HUES64 (cell line): ENCODE results near the gene ADARB2.

Source experiments
- H3K27ac ChIP-seq: 2 replicates; pipeline ENCODE4 v1.7.0; 2013; ENCODE audit warnings: low read depth, low read length, inconsistent platforms
- H3K27me3 ChIP-seq: 2 replicates; pipeline ENCODE4 v1.6.1; 2013; ENCODE audit warnings: mild to moderate bottlenecking, low read length; ENCODE audit not compliant: insufficient read depth
- H3K36me3 ChIP-seq: 2 replicates; pipeline ENCODE4 v1.6.1; 2013; ENCODE audit warnings: mild to moderate bottlenecking, low read length; ENCODE audit not compliant: insufficient read depth
- H3K4me1 ChIP-seq: 2 replicates; pipeline ENCODE4 v1.6.1; 2013; ENCODE audit warnings: mild to moderate bottlenecking, low read length, moderate library complexity; ENCODE audit not compliant: insufficient read depth
- H3K4me3 ChIP-seq: 2 replicates; pipeline ENCODE4 v1.5.1; 2013; ENCODE audit warnings: mild to moderate bottlenecking, low read length, moderate library complexity
- H3K9ac ChIP-seq: 2 replicates; pipeline ENCODE4 v1.6.1; 2013; ENCODE audit warnings: mild to moderate bottlenecking, low read depth, low read length
- H3K9me3 ChIP-seq: 2 replicates; pipeline ENCODE4 v1.6.1; 2013; ENCODE audit warnings: low read depth, low read length; ENCODE audit not compliant: insufficient read depth
- WGBS: fragments of 150-250, 120-280 bp; methylation state at CpG from one replicate; pipeline ENCODE4 v1.1.7; 2013; ENCODE audit warnings: missing lambda C conversion rate; 5-methylcytosine and 5-hydroxymethylcytosine counted together

Gene ADARB2

DNA sequence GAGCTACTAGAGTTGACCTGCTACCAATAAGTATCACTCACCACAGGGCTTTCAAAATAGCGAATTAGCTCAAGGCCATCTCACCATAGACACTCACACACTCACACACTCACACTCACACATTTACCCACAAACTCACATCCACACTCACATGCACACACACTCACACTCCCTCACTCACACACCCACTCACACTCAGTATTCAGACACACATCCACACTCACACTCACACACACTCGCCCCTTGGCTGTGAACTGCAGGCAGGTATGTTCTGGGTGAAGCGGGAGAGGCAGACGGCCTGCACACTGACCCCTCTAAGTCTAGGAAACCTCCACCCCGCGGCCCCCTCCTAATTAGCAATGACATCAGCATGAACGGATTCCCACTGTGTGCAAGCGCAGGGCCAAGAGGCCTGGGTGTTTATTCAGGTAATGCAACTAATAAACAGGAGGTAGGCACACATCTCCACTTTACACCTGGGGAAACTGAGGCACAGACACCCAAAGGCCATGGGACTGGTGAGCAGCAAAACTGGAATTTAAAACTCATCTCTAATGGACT, 94.6 kb downstream of the ADARB2 start:
- Histone ChIP-seq H3K4me1 (no peaks in the 10 kb centered on the region), H3K9ac (no peak overlapping the region), H3K27me3 (no peaks in the 10 kb centered on the region), H3K36me3 (no peaks in the 10 kb centered on the region), H3K9me3 (no peaks in the 10 kb centered on the region), H3K4me3 (no peak overlapping the region), H3K27ac (no peak overlapping the region)
- WGBS: 83% methylated on average over 8 of the region's 8 CpGs

DNA sequence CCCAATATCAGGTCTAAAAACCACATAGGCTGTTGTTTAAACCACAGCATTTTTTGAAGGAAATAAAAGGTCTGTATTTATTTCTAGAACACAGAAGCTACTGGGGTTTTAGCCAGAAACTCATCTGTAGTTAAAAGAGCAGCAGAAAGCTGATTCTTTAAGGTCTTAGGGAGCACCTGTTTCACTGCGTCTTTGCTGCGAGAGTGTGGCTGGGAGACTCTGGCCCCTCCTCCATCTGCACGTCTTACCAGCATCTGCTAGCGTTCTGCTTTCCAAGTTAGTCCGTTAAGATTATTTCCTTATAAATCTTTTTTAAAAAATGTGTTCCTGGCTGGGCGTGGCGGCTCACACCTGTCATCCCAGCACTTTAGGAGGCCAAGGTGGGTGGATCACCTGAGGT, 95.9 kb downstream of the ADARB2 start:
- no peaks in the 10 kb centered on the region for H3K4me1 ChIP-seq
- no peaks in the 10 kb centered on the region for H3K27me3 ChIP-seq
- no peak overlapping the region for H3K27ac ChIP-seq
- no peak overlapping the region for H3K9ac ChIP-seq
- WGBS: 83% methylated on average over 5 of the region's 7 CpGs
- no peak overlapping the region for H3K4me3 ChIP-seq
- H3K9me3 ChIP-seq: no peaks in the 10 kb centered on the region
- H3K36me3 ChIP-seq: no peaks in the 10 kb centered on the region

DNA sequence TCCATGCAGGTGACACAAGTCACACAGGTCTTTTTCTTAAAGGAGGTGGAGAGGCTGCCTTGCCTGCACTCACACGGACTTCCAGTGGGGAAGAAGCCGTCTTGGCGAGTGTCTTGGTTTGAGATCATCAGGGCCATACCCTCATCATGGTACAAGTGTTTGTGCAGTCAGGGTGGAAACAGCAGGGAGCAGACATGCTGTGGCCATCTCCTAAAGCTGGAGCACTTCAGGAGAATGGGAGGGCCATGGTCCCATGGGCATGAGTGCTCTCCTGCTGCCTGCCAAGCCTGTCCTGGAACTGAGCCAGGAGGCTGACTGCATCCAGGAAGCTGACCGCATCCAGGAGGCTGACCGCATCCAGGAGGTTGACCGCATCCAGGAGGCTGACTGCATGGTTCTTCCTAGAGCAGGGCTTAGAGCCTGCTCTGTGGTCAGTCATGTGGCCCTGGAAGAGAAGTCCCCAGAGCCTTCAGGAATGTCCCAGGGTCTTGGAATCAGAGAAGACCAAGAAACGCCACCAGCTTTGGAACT, 98.4 kb downstream of the ADARB2 start:
- H3K36me3 ChIP-seq: no peaks in the 10 kb centered on the region
- H3K27me3 ChIP-seq: no peaks in the 10 kb centered on the region
- 94% methylated on average over 7 of the region's 7 CpGs for WGBS
- no peak overlapping the region for H3K4me3 ChIP-seq
- H3K27ac ChIP-seq: no peak overlapping the region
- no peak overlapping the region for H3K9ac ChIP-seq
- H3K9me3 ChIP-seq: no peaks in the 10 kb centered on the region
- no peaks in the 10 kb centered on the region for H3K4me1 ChIP-seq

DNA sequence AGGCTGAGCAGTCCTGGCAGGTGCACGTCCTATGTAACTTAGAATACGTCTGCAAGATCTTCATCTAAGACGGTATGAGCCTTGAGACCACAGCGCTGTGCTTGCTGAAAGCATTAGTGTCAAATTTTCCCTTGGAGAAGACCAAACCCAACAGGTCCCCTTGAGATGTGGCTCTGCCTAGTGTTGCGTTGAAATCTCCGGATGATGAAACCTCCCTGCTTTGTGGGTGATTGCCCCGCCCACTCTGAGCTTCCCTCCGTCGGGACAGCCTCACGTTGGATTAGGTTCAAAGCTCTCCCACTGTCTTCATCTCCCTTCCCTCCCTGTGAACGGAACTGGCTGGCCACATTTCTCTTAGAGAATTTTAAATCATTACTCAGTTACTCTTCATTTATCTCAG, 102.0 kb downstream of the ADARB2 start:
- H3K27ac ChIP-seq: no peak overlapping the region
- H3K9me3 ChIP-seq: no peaks in the 10 kb centered on the region
- WGBS: 75% methylated on average over 11 of the region's 11 CpGs

DNA sequence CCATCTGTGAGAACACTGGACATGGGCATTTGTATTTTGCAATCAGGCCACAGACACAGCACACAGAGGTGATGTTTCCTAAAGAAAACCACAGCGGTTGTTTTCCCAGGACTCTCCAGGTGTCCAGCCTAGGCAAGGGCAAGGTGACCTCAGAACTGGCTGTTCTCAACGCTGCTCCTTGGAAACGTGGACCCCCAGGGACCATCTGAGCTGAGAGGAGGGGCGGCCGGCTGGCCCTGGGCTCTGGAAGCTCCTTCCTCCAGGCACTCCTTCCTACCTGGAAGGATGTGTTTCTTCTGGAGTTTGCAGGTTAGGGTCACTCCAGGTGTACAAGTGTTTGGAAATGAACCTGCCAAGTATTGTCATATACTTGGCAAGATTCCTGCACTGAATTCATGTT, 103.1 kb downstream of the ADARB2 start:
- peaks cover 6% of the 10 kb centered on the region; the same call in 1 of the 2 replicates for H3K4me1 ChIP-seq
- WGBS: 96% methylated on average over 5 of the region's 5 CpGs
- no peaks in the 10 kb centered on the region for H3K9me3 ChIP-seq
- H3K27me3 ChIP-seq: no peaks in the 10 kb centered on the region
- H3K27ac ChIP-seq: no peak overlapping the region
- H3K9ac ChIP-seq: no peak overlapping the region
- H3K4me3 ChIP-seq: no peak overlapping the region
- no peaks in the 10 kb centered on the region for H3K36me3 ChIP-seq

More for the DNA sequence above, 102.0 kb downstream of the ADARB2 start:
- no peaks in the 10 kb centered on the region for H3K27me3 ChIP-seq
- H3K36me3 ChIP-seq: no peaks in the 10 kb centered on the region
- H3K4me1 ChIP-seq: no peaks in the 10 kb centered on the region
- no peak overlapping the region for H3K9ac ChIP-seq
- no peak overlapping the region for H3K4me3 ChIP-seq

DNA sequence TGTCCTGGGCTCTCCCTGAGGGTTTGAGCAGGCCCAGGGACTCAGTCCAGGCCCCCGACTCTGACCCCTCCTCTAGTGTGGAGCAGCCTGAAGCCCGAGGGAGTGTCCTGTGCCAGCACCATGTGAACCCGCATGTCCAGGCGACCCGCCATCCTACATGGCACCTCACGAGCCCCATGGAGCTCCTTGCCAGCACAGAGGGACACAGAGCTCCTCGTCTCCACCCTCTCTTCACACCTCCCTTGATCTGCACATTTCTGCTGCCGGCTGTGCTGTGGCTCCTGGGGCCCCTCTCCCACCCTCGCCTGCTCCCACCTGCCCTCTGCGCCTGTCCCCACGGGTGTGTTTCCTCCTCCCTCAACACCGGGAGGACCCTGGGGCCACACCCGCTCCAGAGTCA, 103.5 kb downstream of the ADARB2 start:
- no peak overlapping the region for H3K27ac ChIP-seq
- no peak overlapping the region for H3K9ac ChIP-seq
- H3K27me3 ChIP-seq: no peaks in the 10 kb centered on the region
- H3K9me3 ChIP-seq: no peaks in the 10 kb centered on the region
- no peaks in the 10 kb centered on the region for H3K36me3 ChIP-seq
- WGBS: 92% methylated on average over 13 of the region's 13 CpGs
- peaks cover 6% of the 10 kb centered on the region; the same call in 1 of the 2 replicates for H3K4me1 ChIP-seq
- no peak overlapping the region for H3K4me3 ChIP-seq

DNA sequence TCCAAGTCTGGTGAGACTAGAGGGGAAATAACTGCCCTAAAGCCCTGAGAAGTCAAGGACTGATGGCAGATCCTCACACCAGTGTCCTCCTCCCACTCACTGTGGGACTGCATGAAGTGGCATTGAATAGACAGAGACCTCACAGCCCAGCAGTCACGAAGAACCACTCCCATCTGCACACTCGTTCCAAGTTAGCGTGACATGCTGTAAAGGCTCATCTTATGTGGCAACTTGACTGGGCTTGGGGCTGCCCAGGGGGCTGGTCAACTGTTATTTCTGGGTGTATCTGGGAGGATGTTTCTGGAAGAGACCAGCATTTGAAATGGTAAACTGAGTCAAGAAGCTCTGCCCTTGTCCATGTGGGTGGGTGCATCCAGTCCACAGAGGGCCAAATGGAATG, 104.7 kb downstream of the ADARB2 start:
- Histone ChIP-seq H3K9ac (no peak overlapping the region), H3K9me3 (no peaks in the 10 kb centered on the region), H3K36me3 (no peaks in the 10 kb centered on the region), H3K4me3 (no peak overlapping the region), H3K27me3 (no peaks in the 10 kb centered on the region), H3K4me1 (peaks cover 6% of the 10 kb centered on the region; the same call in 1 of the 2 replicates), H3K27ac (no peak overlapping the region)
- WGBS: 95% methylated on average over 3 of the region's 3 CpGs

DNA sequence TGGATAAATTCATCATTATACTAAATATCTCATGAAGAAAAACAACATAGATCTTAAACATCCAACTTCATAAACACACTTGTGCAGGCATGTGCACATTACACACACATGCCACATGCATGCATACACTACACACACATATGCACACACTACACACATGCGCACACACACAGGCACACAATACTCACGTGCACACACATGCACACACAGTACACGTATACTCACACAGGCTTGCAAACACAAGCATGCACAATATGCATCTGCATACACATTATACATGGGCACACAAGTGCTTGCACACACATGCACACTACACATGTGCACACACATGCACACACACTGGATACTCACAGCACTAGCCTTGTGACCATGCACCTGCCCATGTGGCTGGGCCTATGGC, 105.2 kb downstream of the ADARB2 start:
- Histone ChIP-seq H3K27me3 (no peaks in the 10 kb centered on the region), H3K27ac (no peak overlapping the region), H3K9me3 (no peaks in the 10 kb centered on the region), H3K4me3 (no peak overlapping the region), H3K4me1 (peaks cover 6% of the 10 kb centered on the region; the same call in 1 of the 2 replicates), H3K36me3 (no peaks in the 10 kb centered on the region), H3K9ac (no peak overlapping the region)
- 96% methylated on average over 3 of the region's 3 CpGs for WGBS

DNA sequence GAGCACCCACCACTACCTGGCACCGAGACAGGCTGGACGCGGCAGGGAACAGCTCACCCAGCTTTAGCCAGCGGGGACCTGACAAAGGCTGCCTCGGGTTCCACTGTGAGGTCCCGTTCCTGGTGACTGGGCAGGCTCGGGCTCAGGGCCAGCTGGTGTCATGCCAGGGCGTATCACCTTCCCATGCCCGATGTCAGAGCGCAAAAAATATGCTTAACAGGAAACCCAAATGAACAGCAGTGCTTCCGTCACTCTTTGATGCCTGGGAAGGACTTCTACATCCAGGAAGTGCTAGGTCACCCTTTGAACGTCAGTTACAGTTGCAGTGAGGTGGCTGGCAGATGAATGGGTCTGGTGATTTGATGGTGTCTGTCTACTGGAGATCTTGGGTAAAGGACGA, 106.0 kb downstream of the ADARB2 start:
- H3K27me3 ChIP-seq: no peaks in the 10 kb centered on the region
- 96% methylated on average over 13 of the region's 13 CpGs for WGBS
- H3K9ac ChIP-seq: no peak overlapping the region
- no peak overlapping the region for H3K4me3 ChIP-seq
- no peak overlapping the region for H3K27ac ChIP-seq
- no peaks in the 10 kb centered on the region for H3K9me3 ChIP-seq
- no peaks in the 10 kb centered on the region for H3K36me3 ChIP-seq
- H3K4me1 ChIP-seq: peaks cover 6% of the 10 kb centered on the region; the same call in 1 of the 2 replicates

DNA sequence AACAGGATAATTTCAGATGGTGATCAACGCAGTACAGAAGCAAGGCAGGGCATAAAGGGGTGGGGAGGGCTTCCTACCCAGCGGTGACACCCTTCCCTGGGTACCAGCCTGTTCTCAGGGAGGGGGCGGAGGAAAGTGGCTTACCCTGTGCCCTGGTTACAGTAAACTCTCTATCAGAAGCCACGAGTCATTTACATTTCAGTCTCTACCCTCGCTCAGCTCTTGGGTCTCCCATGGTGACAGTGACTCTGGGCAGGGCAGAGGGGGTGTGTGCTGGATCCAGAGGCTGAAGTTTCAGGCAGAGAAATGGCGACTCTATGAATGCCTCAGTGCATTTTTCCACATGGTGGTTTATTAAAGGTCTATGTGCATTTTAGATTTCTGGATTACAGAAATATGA, 107.0 kb downstream of the ADARB2 start:
- peaks cover 6% of the 10 kb centered on the region; the same call in 1 of the 2 replicates for H3K4me1 ChIP-seq
- H3K9me3 ChIP-seq: no peaks in the 10 kb centered on the region
- H3K27ac ChIP-seq: no peak overlapping the region
- H3K4me3 ChIP-seq: no peak overlapping the region
- WGBS: 85% methylated on average over 6 of the region's 6 CpGs
- no peaks in the 10 kb centered on the region for H3K27me3 ChIP-seq
- H3K9ac ChIP-seq: no peak overlapping the region
- no peaks in the 10 kb centered on the region for H3K36me3 ChIP-seq

DNA sequence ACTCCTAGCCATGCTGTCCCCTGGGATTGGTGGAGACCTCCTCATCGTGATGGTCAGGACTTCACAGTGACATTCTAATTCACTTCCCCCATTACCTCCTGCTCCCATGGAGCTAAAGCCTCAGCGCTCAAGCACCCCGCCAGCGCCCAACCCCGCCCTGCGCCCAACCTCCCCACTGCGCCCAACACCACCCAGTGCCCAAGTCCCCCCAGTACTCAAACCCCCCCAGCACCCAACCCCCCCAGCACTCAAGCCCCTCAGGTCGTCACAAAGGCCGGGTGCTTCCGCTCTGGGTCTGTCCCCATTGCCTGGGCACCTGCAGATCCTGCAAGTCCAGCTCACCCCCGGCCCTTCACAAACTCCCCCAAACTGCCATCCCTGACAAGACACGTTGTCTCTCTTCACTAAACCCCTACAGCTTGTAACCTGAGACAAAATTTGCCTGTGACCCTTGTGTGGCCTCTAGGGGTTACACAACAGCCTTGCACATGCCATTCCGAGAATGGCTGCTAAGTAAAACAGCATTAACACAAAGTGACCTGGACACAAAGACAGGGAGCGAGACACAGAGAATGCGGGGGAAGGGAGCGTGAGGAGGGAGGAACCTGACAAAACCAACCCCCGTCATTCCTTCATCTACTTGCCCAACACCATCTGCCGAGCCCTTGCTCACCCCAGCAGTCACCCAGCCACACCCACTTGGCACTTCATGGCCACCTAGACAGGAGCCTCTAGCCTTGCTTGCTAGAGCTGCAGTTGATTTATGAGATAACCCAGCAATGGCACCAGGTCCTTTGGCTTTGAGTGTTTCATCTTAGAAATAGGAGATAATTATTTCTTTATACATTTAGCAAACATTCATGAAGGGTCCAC, 107.8 kb downstream of the ADARB2 start:
- Histone ChIP-seq H3K27ac (no peak overlapping the region), H3K27me3 (no peaks in the 10 kb centered on the region), H3K4me1 (peaks cover 6% of the 10 kb centered on the region; the same call in 1 of the 2 replicates), H3K9me3 (no peaks in the 10 kb centered on the region), H3K9ac (no peak overlapping the region), H3K36me3 (no peaks in the 10 kb centered on the region), H3K4me3 (no peak overlapping the region)
- WGBS: 86% methylated on average over 18 of the region's 18 CpGs
